IPS-18c (cell line): ENCODE results near the gene RNF25.
"Not testable (repeated sequence)": the region's sequence is repeated elsewhere in the genome, so short reads cannot be mapped to it uniquely, and the experiment has no call there.

Experiments
- H3K4me3 ChIP-seq: 2 replicates; pipeline ENCODE4 v1.7.0; 2013; ENCODE audit warnings: low read depth, mild to moderate bottlenecking, low read length, moderate library complexity; ENCODE audit not compliant: insufficient read depth
- H3K9me3 ChIP-seq: one replicate; pipeline ENCODE4 v1.6.1; 2013; ENCODE audit warnings: mild to moderate bottlenecking, low read length, moderate library complexity; ENCODE audit not compliant: control insufficient read depth, insufficient read depth

RNF25 gene

GRCh38 chr2:218694405-218695145 lies 22.8 kb upstream of the RNF25 start:
- Histone ChIP-seq H3K9me3 (no peaks in the 10 kb centered on the region), H3K4me3 (no peak overlapping the region)

GRCh38 chr2:218691234-218691633 lies 19.4 kb upstream of the RNF25 start:
- Histone ChIP-seq H3K9me3 (no peaks in the 10 kb centered on the region), H3K4me3 (no peak overlapping the region)

GRCh38 chr2:218687400-218688060 lies 15.7 kb upstream of the RNF25 start:
- H3K4me3 ChIP-seq: not testable (repeated sequence)

GRCh38 chr2:218680061-218680460 lies 8.3 kb upstream of the RNF25 start:
- Histone ChIP-seq H3K9me3 (no peaks in the 10 kb centered on the region), H3K4me3 (no peak overlapping the region)

More at GRCh38 chr2:218687400-218688060, 15.7 kb upstream of the RNF25 start:
- not testable (repeated sequence) for H3K9me3 ChIP-seq

GRCh38 chr2:218679119-218679518 lies 7.3 kb upstream of the RNF25 start:
- Histone ChIP-seq H3K9me3 (no peaks in the 10 kb centered on the region), H3K4me3 (no peak overlapping the region)

GRCh38 chr2:218671097-218671653 lies 627 bp downstream of the RNF25 start:
- H3K4me3 ChIP-seq: peak overlapping the region; percentile 86
- H3K9me3 ChIP-seq: no peaks in the 10 kb centered on the region

GRCh38 chr2:218664653-218665052 lies 7.1 kb downstream of the RNF25 start:
- Histone ChIP-seq H3K4me3 (no peak overlapping the region), H3K9me3 (no peaks in the 10 kb centered on the region)

- Histone ChIP-seq H3K4me3 (no peak overlapping the region), H3K9me3 (no peaks in the 10 kb centered on the region)
These were observed 7.9 kb downstream of the RNF25 start for GRCh38 chr2:218663901-218664300.

- Histone ChIP-seq H3K9me3 (no peaks in the 10 kb centered on the region), H3K4me3 (no peak overlapping the region)
These were observed 9.0 kb downstream of the RNF25 start for GRCh38 chr2:218662827-218663226.

GRCh38 chr2:218662377-218662776 lies 9.4 kb downstream of the RNF25 start:
- Histone ChIP-seq H3K9me3 (no peaks in the 10 kb centered on the region), H3K4me3 (no peak overlapping the region)

GRCh38 chr2:218659988-218660358 lies 11.8 kb downstream of the RNF25 start:
- no peaks in the 10 kb centered on the region for H3K9me3 ChIP-seq
- H3K4me3 ChIP-seq: peak overlapping the region; percentile 95

- Histone ChIP-seq H3K9me3 (no peaks in the 10 kb centered on the region), H3K4me3 (peak within 1 kb of the TSS; percentile 95)
These were observed 12.4 kb downstream of the RNF25 start, which contains the start of the genes BCS1L and ZNF142 for GRCh38 chr2:218659258-218659987. Gene BCS1L (plus strand): TSS chr2:218659683. CDS start chr2:218660988, 1,305 bp downstream. Gene ZNF142 (minus strand): TSS chr2:218659623. CDS start chr2:218656429, 3,194 bp downstream.

- H3K4me3 ChIP-seq: peak overlapping the region; percentile 95
- no peaks in the 10 kb centered on the region for H3K9me3 ChIP-seq
These were observed 13.0 kb downstream of the RNF25 start for GRCh38 chr2:218658671-218659257.

GRCh38 chr2:218655751-218656150 lies 16.1 kb downstream of the RNF25 start:
- H3K4me3 ChIP-seq: no peak overlapping the region
- H3K9me3 ChIP-seq: no peaks in the 10 kb centered on the region

- H3K9me3 ChIP-seq: no peaks in the 10 kb centered on the region
- no peak overlapping the region for H3K4me3 ChIP-seq
These were observed 23.1 kb downstream of the RNF25 start for GRCh38 chr2:218648787-218649100.

- Histone ChIP-seq H3K4me3 (no peak overlapping the region), H3K9me3 (no peaks in the 10 kb centered on the region)
These were observed 23.6 kb downstream of the RNF25 start for GRCh38 chr2:218648088-218648786.

GRCh38 chr2:218645126-218645525 lies 26.7 kb downstream of the RNF25 start:
- Histone ChIP-seq H3K9me3 (no peaks in the 10 kb centered on the region), H3K4me3 (no peak overlapping the region)
